Liver (tissue), 9 donors: ENCODE measurements around the gene OSTN. TPM values are rescaled to one million over a fixed set of nuclear protein-coding genes. Genes with fewer than 3 reads are reported as not detected.

Experiments
- DNase-seq: peaks from one replicate; pipeline ENCODE4 v3.0.0-alpha.2; 2017; ENCODE audit warnings: low spot score
- H3K27ac ChIP-seq, 2 donors: one replicate each; pipeline ENCODE4 v1.7.0; 2013; ENCODE audit warnings: inconsistent platforms in 2 of 2, low read length in 2 of 2, control low read depth in 1 of 2, low read depth in 1 of 2, mild to moderate bottlenecking in 1 of 2
- H3K27me3 ChIP-seq, 4 donors: one replicate each; pipeline versions ENCODE4 v1.6.1 to v1.7.0; 2013; ENCODE audit warnings: low read length in 3 of 4, inconsistent platforms in 1 of 4, mild to moderate bottlenecking in 1 of 4, moderate library complexity in 1 of 4; ENCODE audit not compliant: control insufficient read depth in 4 of 4, insufficient read depth in 4 of 4
- H3K36me3 ChIP-seq, 4 donors: one replicate each; pipeline versions ENCODE4 v1.6.1 to v1.7.0; 2013; ENCODE audit warnings: low read length in 3 of 4, mild to moderate bottlenecking in 3 of 4, low read depth in 1 of 4, moderate library complexity in 1 of 4; ENCODE audit not compliant: control insufficient read depth in 4 of 4, insufficient read depth in 3 of 4
- H3K4me1 ChIP-seq, 4 donors: one replicate each; pipeline versions ENCODE4 v1.6.1 to v1.7.0; 2013; ENCODE audit warnings: low read length in 3 of 4, mild to moderate bottlenecking in 3 of 4, moderate library complexity in 1 of 4; ENCODE audit not compliant: control insufficient read depth in 4 of 4, insufficient read depth in 4 of 4
- H3K4me3 ChIP-seq, 3 donors: one replicate each; pipeline versions ENCODE4 v1.6.1 to v1.7.0; 2013; ENCODE audit warnings: low read length in 3 of 3, control low read depth in 1 of 3, low read depth in 1 of 3, mild to moderate bottlenecking in 1 of 3
- H3K9ac ChIP-seq, 2 donors: one replicate each; pipeline ENCODE4 v1.7.0; 2013; ENCODE audit warnings: low read length in 2 of 2, mild to moderate bottlenecking in 2 of 2, moderate library complexity in 2 of 2, control low read depth in 1 of 2, low read depth in 1 of 2
- H3K9me3 ChIP-seq, 4 donors: one replicate each; pipeline versions ENCODE4 v1.6.1 to v1.7.0; 2013; ENCODE audit warnings: low read length in 3 of 4; ENCODE audit not compliant: control insufficient read depth in 4 of 4
- EGR1 ChIP-seq, 2 donors: IDR thresholded peaks; 2 replicates each; pipeline ENCODE4 v1.6.1; 2016 to 2018; ENCODE audit warnings: antibody characterized with exemption in 2 of 2, low read depth in 2 of 2
- FOXA1 ChIP-seq: IDR thresholded peaks from 2 replicates; pipeline ENCODE4 v1.6.1; 2016; ENCODE audit warnings: antibody characterized with exemption
- FOXA2 ChIP-seq: IDR thresholded peaks from 2 replicates; pipeline ENCODE4 v1.6.1; 2016; ENCODE audit warnings: antibody characterized with exemption
- GABPA ChIP-seq, 2 donors: IDR thresholded peaks in 1 of 2; conservative IDR thresholded peaks in 1 of 2; 2 replicates each; pipeline ENCODE4 v1.6.1; 2016; ENCODE audit warnings: antibody characterized with exemption in 2 of 2, mild to moderate bottlenecking in 1 of 2, moderate library complexity in 1 of 2
- HNF4A ChIP-seq, 2 donors: conservative IDR thresholded peaks; 2 replicates each; pipeline ENCODE4 v1.6.1; 2016; ENCODE audit warnings: antibody characterized with exemption in 2 of 2, mild to moderate bottlenecking in 2 of 2
- HNF4G ChIP-seq: IDR thresholded peaks from 2 replicates; pipeline ENCODE4 v1.6.1; 2016; ENCODE audit warnings: antibody characterized with exemption
- JUND ChIP-seq, 2 donors: IDR thresholded peaks; 2 replicates each; pipeline ENCODE4 v1.6.1; 2016; ENCODE audit warnings: antibody characterized with exemption in 2 of 2
- NR2F2 ChIP-seq: IDR thresholded peaks from 2 replicates; pipeline ENCODE4 v1.6.1; 2016; ENCODE audit warnings: antibody characterized with exemption
- RAD21 ChIP-seq, 2 donors: IDR thresholded peaks; 2 replicates each; pipeline ENCODE4 v1.6.1; 2016; ENCODE audit warnings: antibody characterized with exemption in 2 of 2, mild to moderate bottlenecking in 2 of 2
- RXRA ChIP-seq, 2 donors: IDR thresholded peaks; 2 replicates each; pipeline ENCODE4 v1.6.1; 2017 to 2018; ENCODE audit warnings: antibody characterized with exemption in 2 of 2, mild to moderate bottlenecking in 1 of 2
- SP1 ChIP-seq: IDR thresholded peaks from 2 replicates; pipeline ENCODE4 v1.6.1; 2018; ENCODE audit warnings: antibody characterized with exemption, mild to moderate bottlenecking
- TAF1 ChIP-seq: conservative IDR thresholded peaks from 2 replicates; pipeline ENCODE4 v1.6.1; 2016; ENCODE audit warnings: antibody characterized with exemption, mild to moderate bottlenecking
- YY1 ChIP-seq: IDR thresholded peaks from 2 replicates; pipeline ENCODE4 v1.6.1; 2016; ENCODE audit warnings: antibody characterized with exemption, mild to moderate bottlenecking
- WGBS: extraction: QIAGEN DNeasy Blood & Tissue Kit; methylation state at CpG from one replicate; pipeline ENCODE4 v1.1.7; 2013; 5-methylcytosine and 5-hydroxymethylcytosine counted together
- polyA plus RNA-seq, 2 donors: library from polyadenylated mRNA; stranded (reverse) in 1 of 2; unstranded in 1 of 2; fragments of 200-250 nt in 1 of 2; fragments of >200 nt in 1 of 2; fragmentation: Nextera tagmentation in 1 of 2; extraction: Ambion mirVana in 1 of 2; gene quantifications; one replicate each; pipeline versions ENCODE4 v1.2.1 to v1.2.3, GENCODE V29; 2013 to 2015
- total RNA-seq, 2 donors: library from RNA; depleted of rRNA; stranded (reverse); fragments of >200 nt; gene quantifications; one replicate each; pipeline ENCODE4 v1.2.3, GENCODE V29; 2014
- TF ChIP-seq, protein P1 (sequence below): IDR thresholded peaks from 2 replicates; pipeline ENCODE4 v1.6.1; 2016; ENCODE audit warnings: antibody characterized with exemption, mild to moderate bottlenecking
- TF ChIP-seq, protein P2 (sequence below): IDR thresholded peaks from 2 replicates; pipeline ENCODE4 v1.6.1; 2016; ENCODE audit warnings: antibody characterized with exemption
- TF ChIP-seq, protein P3 (sequence below): IDR thresholded peaks from 2 replicates; pipeline ENCODE4 v1.6.1; 2016; ENCODE audit warnings: antibody characterized with exemption
- TF ChIP-seq, protein P4 (sequence below): fragments of 150-350 bp; IDR thresholded peaks from 2 replicates; pipeline ENCODE4 v1.5.1; 2017; ENCODE audit warnings: improper control_type of control experiment, low read depth, low read length; ENCODE audit not compliant: missing input control
- TF ChIP-seq, protein P5 (sequence below): IDR thresholded peaks from 2 replicates; pipeline ENCODE4 v1.6.1; 2016; ENCODE audit warnings: antibody characterized with exemption
- donor health status: healthy.
- donor health status: healthy.
- donor health status: healthy.
- donor health status: healthy.
- donor health status: healthy.

Gene OSTN
- total and polyA plus RNA-seq, 4 donors: not detected

DNA sequence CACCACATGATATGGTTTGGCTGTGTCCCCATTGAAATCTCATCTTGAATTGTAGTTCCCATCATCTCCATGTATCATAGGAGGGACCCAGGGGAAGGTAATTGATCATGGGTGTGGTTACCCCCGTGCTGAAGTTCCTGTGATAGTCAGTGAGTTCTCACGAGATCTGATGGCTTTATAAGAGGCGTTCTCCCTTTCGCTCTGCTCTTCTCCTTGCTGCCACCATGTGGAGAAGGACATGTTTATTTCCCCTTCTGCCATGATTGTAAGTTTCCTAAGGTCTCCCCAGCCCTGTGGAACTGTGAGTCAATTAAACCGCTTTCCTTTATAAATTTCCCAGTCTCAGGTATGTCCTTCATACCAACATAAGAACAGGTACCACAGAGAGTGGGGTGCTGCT, 21.9 kb downstream of the OSTN start:
- Histone ChIP-seq H3K4me3 (no peak overlapping the region), H3K9me3 (no peaks in the 10 kb centered on the region), H3K27ac (no peak overlapping the region), H3K4me1 (peaks cover 0 to 3% (median 0%) of the 10 kb centered on the region in 4 donors), H3K36me3 (no peaks in the 10 kb centered on the region), H3K27me3 (no peaks in the 10 kb centered on the region), H3K9ac (no peak overlapping the region)
- no peak for DNase-seq
- 87% methylated on average over 5 of the region's 5 CpGs for WGBS
- TF ChIP-seq SP1: no peak
- no peak for TF ChIP-seq EGR1 (IDR thresholded peaks at IDR 0.05; ENCODE audit: low read depth in 2 of 2)
- no peak for TF ChIP-seq HNF4G
- TF ChIP-seq, protein P1, sequence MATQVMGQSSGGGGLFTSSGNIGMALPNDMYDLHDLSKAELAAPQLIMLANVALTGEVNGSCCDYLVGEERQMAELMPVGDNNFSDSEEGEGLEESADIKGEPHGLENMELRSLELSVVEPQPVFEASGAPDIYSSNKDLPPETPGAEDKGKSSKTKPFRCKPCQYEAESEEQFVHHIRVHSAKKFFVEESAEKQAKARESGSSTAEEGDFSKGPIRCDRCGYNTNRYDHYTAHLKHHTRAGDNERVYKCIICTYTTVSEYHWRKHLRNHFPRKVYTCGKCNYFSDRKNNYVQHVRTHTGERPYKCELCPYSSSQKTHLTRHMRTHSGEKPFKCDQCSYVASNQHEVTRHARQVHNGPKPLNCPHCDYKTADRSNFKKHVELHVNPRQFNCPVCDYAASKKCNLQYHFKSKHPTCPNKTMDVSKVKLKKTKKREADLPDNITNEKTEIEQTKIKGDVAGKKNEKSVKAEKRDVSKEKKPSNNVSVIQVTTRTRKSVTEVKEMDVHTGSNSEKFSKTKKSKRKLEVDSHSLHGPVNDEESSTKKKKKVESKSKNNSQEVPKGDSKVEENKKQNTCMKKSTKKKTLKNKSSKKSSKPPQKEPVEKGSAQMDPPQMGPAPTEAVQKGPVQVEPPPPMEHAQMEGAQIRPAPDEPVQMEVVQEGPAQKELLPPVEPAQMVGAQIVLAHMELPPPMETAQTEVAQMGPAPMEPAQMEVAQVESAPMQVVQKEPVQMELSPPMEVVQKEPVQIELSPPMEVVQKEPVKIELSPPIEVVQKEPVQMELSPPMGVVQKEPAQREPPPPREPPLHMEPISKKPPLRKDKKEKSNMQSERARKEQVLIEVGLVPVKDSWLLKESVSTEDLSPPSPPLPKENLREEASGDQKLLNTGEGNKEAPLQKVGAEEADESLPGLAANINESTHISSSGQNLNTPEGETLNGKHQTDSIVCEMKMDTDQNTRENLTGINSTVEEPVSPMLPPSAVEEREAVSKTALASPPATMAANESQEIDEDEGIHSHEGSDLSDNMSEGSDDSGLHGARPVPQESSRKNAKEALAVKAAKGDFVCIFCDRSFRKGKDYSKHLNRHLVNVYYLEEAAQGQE: no peak
- TF ChIP-seq, protein P2, sequence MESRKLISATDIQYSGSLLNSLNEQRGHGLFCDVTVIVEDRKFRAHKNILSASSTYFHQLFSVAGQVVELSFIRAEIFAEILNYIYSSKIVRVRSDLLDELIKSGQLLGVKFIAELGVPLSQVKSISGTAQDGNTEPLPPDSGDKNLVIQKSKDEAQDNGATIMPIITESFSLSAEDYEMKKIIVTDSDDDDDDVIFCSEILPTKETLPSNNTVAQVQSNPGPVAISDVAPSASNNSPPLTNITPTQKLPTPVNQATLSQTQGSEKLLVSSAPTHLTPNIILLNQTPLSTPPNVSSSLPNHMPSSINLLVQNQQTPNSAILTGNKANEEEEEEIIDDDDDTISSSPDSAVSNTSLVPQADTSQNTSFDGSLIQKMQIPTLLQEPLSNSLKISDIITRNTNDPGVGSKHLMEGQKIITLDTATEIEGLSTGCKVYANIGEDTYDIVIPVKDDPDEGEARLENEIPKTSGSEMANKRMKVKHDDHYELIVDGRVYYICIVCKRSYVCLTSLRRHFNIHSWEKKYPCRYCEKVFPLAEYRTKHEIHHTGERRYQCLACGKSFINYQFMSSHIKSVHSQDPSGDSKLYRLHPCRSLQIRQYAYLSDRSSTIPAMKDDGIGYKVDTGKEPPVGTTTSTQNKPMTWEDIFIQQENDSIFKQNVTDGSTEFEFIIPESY: no peak
- TF ChIP-seq HNF4A (conservative IDR thresholded peaks at IDR 0.05): no peak
- TF ChIP-seq, protein P3, sequence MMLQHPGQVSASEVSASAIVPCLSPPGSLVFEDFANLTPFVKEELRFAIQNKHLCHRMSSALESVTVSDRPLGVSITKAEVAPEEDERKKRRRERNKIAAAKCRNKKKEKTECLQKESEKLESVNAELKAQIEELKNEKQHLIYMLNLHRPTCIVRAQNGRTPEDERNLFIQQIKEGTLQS: no peak
- TF ChIP-seq FOXA2: no peak
- TF ChIP-seq, protein P4, sequence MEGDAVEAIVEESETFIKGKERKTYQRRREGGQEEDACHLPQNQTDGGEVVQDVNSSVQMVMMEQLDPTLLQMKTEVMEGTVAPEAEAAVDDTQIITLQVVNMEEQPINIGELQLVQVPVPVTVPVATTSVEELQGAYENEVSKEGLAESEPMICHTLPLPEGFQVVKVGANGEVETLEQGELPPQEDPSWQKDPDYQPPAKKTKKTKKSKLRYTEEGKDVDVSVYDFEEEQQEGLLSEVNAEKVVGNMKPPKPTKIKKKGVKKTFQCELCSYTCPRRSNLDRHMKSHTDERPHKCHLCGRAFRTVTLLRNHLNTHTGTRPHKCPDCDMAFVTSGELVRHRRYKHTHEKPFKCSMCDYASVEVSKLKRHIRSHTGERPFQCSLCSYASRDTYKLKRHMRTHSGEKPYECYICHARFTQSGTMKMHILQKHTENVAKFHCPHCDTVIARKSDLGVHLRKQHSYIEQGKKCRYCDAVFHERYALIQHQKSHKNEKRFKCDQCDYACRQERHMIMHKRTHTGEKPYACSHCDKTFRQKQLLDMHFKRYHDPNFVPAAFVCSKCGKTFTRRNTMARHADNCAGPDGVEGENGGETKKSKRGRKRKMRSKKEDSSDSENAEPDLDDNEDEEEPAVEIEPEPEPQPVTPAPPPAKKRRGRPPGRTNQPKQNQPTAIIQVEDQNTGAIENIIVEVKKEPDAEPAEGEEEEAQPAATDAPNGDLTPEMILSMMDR: no peak
- no peak for TF ChIP-seq JUND (IDR thresholded peaks at IDR 0.05)
- TF ChIP-seq TAF1: no peak
- TF ChIP-seq GABPA (IDR thresholded peaks at IDR 0.05 in 1 of 2, conservative IDR thresholded peaks at IDR 0.05 in 1 of 2): no peak
- no peak for TF ChIP-seq YY1
- no peak for TF ChIP-seq NR2F2
- TF ChIP-seq RAD21 (IDR thresholded peaks at IDR 0.05): no peak
- no peak for TF ChIP-seq RXRA (IDR thresholded peaks at IDR 0.05)
- TF ChIP-seq, protein P5, sequence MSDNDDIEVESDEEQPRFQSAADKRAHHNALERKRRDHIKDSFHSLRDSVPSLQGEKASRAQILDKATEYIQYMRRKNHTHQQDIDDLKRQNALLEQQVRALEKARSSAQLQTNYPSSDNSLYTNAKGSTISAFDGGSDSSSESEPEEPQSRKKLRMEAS: no peak
- no peak for TF ChIP-seq FOXA1
